Activated B cell treated with CpG ODN at 0.5 μM for 24 hours (primary cell): ENCODE measurements around the gene GTF2H3. TPM values are rescaled to one million over a fixed set of nuclear protein-coding genes. Genes with fewer than 3 reads are reported as not detected.
"Not testable (repeated sequence)": the region's sequence is repeated elsewhere in the genome, so short reads cannot be mapped to it uniquely, and the experiment has no call there.

Experiments
- ATAC-seq: fragments of 200-7000 bp; cut with Tn5 transposase; one replicate; pipeline ENCODE4 v1.10.0; 2021; ENCODE audit warnings: low read depth, mild to moderate bottlenecking, moderate library complexity
- CTCF ChIA-PET: fragments of 350-600 bp; sonication (Branson Sonifier 250); formaldehyde crosslinking; loops from one replicate; lab custom pipeline; 2021; ENCODE audit warnings: antibody characterized with exemption; lab: Charles Lee
- POLR2A ChIA-PET: fragments of 350-600 bp; sonication (Branson Sonifier 250); formaldehyde crosslinking; loops from one replicate; lab custom pipeline; 2021; ENCODE audit warnings: antibody characterized with exemption; lab: Charles Lee
- DNase-seq: peaks from one replicate; pipeline ENCODE4 v3.0.0; 2022
- H3K27ac Mint-ChIP-seq: one replicate; pipeline ENCODE4 v1.8.0; 2020; ENCODE audit warnings: mixed read lengths
- H3K27me3 Mint-ChIP-seq: one replicate; pipeline ENCODE4 v1.8.0; 2021; ENCODE audit warnings: mixed read lengths
- H3K36me3 Mint-ChIP-seq: one replicate; pipeline ENCODE4 v1.8.0; 2021; ENCODE audit warnings: low read depth, mixed read lengths
- H3K4me1 Mint-ChIP-seq: one replicate; pipeline ENCODE4 v1.8.0; 2021; ENCODE audit warnings: mixed read lengths
- H3K4me3 Mint-ChIP-seq: one replicate; pipeline ENCODE4 v1.8.0; 2020; ENCODE audit warnings: mild to moderate bottlenecking, mixed read lengths
- H3K9me3 Mint-ChIP-seq: one replicate; pipeline ENCODE4 v1.8.0; 2020; ENCODE audit warnings: mixed read lengths
- CTCF ChIP-seq: fragments of 200-600 bp; IDR thresholded peaks from one replicate; pipeline ENCODE4 v1.8.0; 2022; ENCODE audit warnings: antibody characterized with exemption, mild to moderate bottlenecking
- intact Hi-C: fragments of 100-400 bp; cut with micrococcal nuclease; formaldehyde crosslinking; loops from one replicate; pipeline ENCODE4 v1.15.1; 2024
- total RNA-seq: library from RNA; stranded (reverse); gene quantifications from 2 replicates; pipeline ENCODE4 v1.2.3, GENCODE V29; 2022

GTF2H3 gene
- total RNA-seq, 1 donor from 2014 or later, result 33.8 TPM

GRCh38 chr12:123599310-123599709 lies 34.3 kb upstream of the GTF2H3 start:
- CTCF ChIA-PET, result no interaction called here
- Mint-ChIP-seq H3K27me3 (no peaks in the 10 kb centered on the region), H3K4me3 (peak overlapping the region; percentile 65), H3K9me3 (no peaks in the 10 kb centered on the region), H3K36me3 (peaks cover 49% of the 10 kb centered on the region), H3K27ac (peak overlapping the region; percentile 26), H3K4me1 (peaks cover 24% of the 10 kb centered on the region)
- POLR2A ChIA-PET, result no interaction called here
- no peak for DNase-seq
- intact Hi-C loops, result no loop called here
- no peak for TF ChIP-seq CTCF
- ATAC-seq, result no peak

- ATAC-seq (no peak), DNase-seq (no peak)
- ChIA-PET CTCF (no interaction called here), POLR2A (interaction anchor here (0.7 to 0.9 kb wide), 2 partner anchors 11 to 27 kb away, joined by 3 to 4 read pairs; no protein-coding TSS in a partner anchor)
- no peaks in the 10 kb centered on the region for H3K27me3 Mint-ChIP-seq
- no peak for TF ChIP-seq CTCF
- H3K36me3 Mint-ChIP-seq, result peaks cover 51% of the 10 kb centered on the region
- intact Hi-C loops, result no loop called here
- H3K4me3 Mint-ChIP-seq, result peak overlapping the region; percentile 65
- peaks cover 24% of the 10 kb centered on the region for H3K4me1 Mint-ChIP-seq
- no peaks in the 10 kb centered on the region for H3K9me3 Mint-ChIP-seq
- H3K27ac Mint-ChIP-seq, result peak overlapping the region; percentile 59
Measured at GRCh38 chr12:123599721-123600120, 33.9 kb upstream of the GTF2H3 start.

GRCh38 chr12:123601602-123602489 lies 31.8 kb upstream of the GTF2H3 start, which contains the start of gene DDX55:
DDX55 (plus strand) TSS chr12:123602099; CDS start chr12:123602149, 50 bp downstream.
- DNase-seq (peak; percentile 86), ATAC-seq (peak; percentile 89)
- Mint-ChIP-seq H3K4me1 (peaks cover 24% of the 10 kb centered on the region), H3K4me3 (peak within 1 kb of the TSS; percentile 97), H3K27me3 (no peaks in the 10 kb centered on the region), H3K9me3 (no peaks in the 10 kb centered on the region), H3K36me3 (peaks cover 47% of the 10 kb centered on the region), H3K27ac (peak within 1 kb of the TSS; percentile 92)
- intact Hi-C loops, result loop anchor here (1.0 to 2.0 kb wide), 7 partner anchors 16 to 627 kb away; partner anchors contain the start of genes CDK2AP1, EIF2B1, GTF2H3 and OGFOD2
- ChIA-PET CTCF (interaction anchor here (0.8 to 1.8 kb wide), 6 partner anchors 19 to 363 kb away, joined by 3 to 5 read pairs (median 3); no protein-coding TSS in a partner anchor), POLR2A (interaction anchor here (0.5 to 2.6 kb wide), 18 partner anchors 11 to 627 kb away, joined by 3 to 21 read pairs (median 4); partner anchors contain the start of genes ATP6V0A2, EIF2B1, GTF2H3 and KMT5A)
- no peak for TF ChIP-seq CTCF

- ChIA-PET POLR2A (interaction anchor here (0.6 to 2.6 kb wide), 11 partner anchors 30 to 628 kb away, joined by 3 to 21 read pairs (median 5); partner anchors contain the start of genes ATP6V0A2, EIF2B1, GTF2H3 and KMT5A), CTCF (interaction anchor here (0.6 to 1.8 kb wide), 5 partner anchors 17 to 332 kb away, joined by 3 to 5 read pairs (median 3); no protein-coding TSS in a partner anchor)
- Mint-ChIP-seq H3K27ac (peak overlapping the region; percentile 92), H3K36me3 (peaks cover 48% of the 10 kb centered on the region), H3K27me3 (no peaks in the 10 kb centered on the region), H3K4me3 (peak overlapping the region; percentile 97), H3K4me1 (peaks cover 24% of the 10 kb centered on the region), H3K9me3 (no peaks in the 10 kb centered on the region)
- DNase-seq, result no peak
- no peak for ATAC-seq
- TF ChIP-seq CTCF, result no peak
- intact Hi-C loops, result loop anchor here (1.0 to 2.0 kb wide), 6 partner anchors 16 to 628 kb away; partner anchors contain the start of genes EIF2B1, GTF2H3, OGFOD2 and TMED2
Measured at GRCh38 chr12:123602651-123603195, 30.9 kb upstream of the GTF2H3 start.

- DNase-seq, H3K9me3 Mint-ChIP-seq, H3K27me3 Mint-ChIP-seq, ATAC-seq, CTCF ChIA-PET, H3K27ac Mint-ChIP-seq: not testable (repeated sequence)
- POLR2A ChIA-PET, result interaction anchor here (0.7 to 2.6 kb wide), 2 partner anchors 367 to 371 kb away, joined by 6 to 10 read pairs; partner anchors contain the start of genes MPHOSPH9 and MTRFR
- H3K36me3 Mint-ChIP-seq, result peaks cover 48% of the 10 kb centered on the region
- intact Hi-C loops, result loop anchor here (2.0 kb wide), 2 partner anchors 215 to 629 kb away; partner anchors contain the start of gene OGFOD2
- peak overlapping the region; percentile 97 for H3K4me3 Mint-ChIP-seq
- peaks cover 24% of the 10 kb centered on the region for H3K4me1 Mint-ChIP-seq
Measured at GRCh38 chr12:123603495-123603894, 30.1 kb upstream of the GTF2H3 start.
